ENCODE results near the gene DYRK2.
"Not testable (repeated sequence)": the region's sequence is repeated elsewhere in the genome, so short reads cannot be mapped to it uniquely, and the experiment has no call there.

The DYRK2 gene

DNA sequence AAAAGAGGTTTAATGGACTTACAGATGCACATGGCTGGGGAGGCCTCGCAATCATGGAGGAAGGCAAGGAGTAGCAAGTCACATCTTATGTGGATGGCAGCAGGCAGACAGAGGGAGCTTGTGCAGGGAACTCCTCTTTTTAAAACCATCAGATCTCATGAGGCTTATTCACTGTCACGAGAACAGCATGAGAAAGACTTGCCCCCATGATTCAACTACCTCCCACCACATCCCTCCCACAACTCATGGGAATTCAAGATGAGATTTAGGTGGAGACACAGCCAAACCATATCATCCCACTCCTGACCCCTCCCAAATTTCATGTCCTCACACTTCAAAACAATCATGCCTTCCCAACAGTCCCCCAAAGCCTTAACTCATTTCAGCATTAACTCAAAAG, 24.0 kb downstream of the DYRK2 start:
- DNase-seq, result not testable (repeated sequence)

DNA sequence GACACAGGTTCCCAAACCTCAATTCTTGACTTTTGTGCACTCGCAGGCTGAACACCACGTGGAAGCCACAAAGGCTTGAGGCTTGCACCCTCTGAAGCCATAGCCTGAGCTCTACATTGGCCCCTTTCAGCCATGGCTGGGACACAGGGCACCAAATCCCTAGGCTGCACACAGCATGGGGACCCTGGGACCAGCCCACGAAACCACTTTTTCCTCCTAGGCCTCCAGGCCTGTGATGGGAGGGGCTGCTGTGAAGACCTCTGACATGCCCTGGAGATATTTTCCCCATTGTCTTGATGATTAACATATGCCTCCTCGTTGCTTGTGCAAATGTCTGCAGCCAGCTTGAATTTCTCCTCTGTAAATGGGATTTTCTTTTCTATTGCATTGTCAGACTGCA, 25.0 kb downstream of the DYRK2 start:
- DNase-seq, result not testable (repeated sequence)

DNA sequence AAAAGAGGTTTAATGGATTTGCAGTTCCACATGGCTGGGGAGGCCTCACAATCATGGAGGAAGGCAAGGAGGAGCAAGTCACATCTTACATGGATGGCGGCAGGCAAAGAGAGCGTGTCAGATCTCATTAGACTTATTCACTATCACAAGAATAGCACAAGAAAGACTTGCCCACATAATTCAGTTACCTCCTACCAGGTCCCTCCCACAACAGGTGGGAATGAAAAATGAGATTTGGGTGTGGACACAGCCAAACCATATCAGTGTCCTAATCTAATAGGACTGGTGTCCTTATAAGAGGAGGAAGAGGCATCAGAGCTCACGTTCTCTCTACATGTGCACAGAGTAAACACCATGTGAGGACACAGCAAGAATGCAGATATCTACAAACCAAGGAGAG, 25.9 kb downstream of the DYRK2 start:
- no peak for DNase-seq

DNA sequence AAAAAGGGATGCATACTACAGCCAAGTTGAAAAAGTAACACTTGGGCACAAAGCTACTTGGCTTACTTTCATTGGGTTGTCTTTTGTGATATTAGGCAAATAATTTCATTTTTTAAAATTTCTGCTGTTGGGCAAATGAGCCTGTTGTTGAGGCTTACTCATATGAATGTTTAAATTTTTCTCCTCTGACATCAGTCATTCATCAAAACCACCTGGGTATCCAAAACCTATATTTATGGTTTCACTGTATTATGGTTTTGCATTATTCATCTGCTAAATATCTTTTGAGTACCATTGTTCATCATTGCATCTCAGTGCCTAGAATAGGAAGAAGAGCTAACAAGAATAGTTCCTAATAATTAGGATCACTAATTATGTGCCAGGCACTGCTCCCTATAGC, 28.1 kb downstream of the DYRK2 start:
- DNase-seq, result no peak

DNA sequence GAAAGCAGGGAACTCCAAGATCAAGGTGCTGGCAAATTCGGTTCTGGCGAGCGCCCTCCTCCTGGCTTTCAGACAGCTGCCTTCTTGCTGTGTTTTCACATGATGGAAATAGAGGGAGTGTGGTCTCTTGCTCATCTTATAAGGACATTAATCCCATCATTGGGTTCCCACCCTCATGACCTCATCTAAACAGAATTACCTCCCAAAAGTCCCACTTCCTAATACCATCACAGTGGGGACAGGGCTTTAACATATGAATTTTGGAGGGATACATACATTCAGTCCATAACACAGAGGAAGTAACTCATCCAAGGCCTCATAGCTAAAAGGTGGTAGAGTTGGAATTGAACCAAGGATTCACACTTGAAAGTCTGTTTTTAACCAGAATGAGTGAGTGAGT, 28.6 kb downstream of the DYRK2 start:
- DNase-seq, result no peak

DNA sequence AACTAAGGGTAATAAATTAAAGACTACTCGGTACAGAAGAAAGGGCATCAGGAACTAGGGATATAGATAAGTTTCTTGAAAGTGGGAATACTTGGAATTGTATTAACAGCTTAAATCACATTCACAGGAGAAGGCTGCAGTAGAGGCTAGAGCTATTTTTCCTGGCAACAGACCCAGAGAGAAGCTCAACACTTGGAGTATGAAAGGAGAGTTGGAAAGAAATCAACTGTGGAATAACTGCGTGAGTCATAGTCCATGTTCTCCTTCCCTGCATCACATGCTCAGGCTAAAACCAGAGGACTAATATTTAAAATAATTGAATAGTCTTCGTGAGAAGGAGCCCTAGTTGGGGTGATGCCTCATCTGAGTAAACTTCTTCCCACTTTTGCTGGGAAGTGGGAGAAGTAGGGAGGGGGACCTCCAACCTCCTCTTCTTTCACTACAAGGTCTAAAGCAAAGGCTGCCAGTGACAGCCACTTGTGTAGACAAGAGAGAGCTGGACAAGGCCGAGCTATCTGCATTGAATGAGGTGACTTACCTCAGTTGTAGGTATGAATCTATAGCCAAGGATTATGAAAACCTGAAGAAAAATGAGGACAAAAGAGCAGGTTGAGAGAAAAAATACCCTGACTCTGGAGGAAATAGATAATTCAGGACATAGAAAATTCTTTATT, 32.7 kb downstream of the DYRK2 start:
- DNase-seq, result no peak

DNA sequence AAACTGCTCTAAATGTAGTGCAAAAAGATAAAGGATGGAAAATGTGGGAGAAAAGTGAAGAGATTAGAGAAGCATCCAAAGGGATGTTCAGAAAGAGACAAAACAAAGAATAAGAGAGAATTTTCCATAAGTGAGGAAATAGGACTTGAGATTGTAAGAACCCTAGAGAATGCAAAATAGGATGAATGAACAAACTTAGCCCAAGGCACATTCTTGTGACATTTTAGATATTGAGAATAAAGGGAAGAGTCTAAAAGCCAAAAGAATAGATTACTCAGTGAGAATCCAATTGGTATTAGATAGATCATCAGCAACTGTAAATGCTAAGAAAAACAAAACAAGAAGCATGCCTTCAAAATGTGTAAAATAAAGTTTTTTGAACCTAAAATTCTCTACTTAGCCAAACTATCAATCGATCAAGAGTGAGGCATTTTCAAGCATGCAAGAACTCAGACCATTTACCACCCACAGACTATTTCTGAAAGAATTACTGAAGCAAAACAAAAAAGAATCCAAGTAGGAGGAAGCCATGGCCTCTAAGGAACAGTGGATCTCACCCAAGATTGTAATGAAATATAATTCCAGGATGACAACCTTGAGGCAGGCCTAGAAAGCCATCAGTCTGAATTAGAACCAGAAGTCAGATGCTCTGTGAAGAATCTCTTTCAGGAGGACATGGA, 33.5 kb downstream of the DYRK2 start:
- DNase-seq, result no peak

DNA sequence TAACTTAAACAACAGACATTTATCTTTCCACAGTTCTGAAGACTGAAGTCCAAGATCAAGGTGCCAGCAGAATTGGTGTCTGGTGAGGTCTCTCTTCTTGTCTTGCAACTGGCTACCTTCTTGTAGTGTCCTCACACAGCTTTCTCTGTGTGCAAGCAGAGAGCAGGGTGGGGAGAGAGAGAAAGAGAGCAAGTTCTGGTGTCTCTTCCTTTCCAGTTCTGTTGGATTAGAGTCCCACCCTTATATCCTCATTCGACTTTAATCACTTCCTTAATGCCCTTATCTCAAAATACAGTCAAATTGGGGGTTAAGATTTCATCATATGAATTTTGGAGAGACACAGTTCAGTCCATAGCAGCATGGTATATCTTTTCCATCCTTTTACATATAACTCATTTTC, 40.8 kb downstream of the DYRK2 start:
- DNase-seq, result no peak

DNA sequence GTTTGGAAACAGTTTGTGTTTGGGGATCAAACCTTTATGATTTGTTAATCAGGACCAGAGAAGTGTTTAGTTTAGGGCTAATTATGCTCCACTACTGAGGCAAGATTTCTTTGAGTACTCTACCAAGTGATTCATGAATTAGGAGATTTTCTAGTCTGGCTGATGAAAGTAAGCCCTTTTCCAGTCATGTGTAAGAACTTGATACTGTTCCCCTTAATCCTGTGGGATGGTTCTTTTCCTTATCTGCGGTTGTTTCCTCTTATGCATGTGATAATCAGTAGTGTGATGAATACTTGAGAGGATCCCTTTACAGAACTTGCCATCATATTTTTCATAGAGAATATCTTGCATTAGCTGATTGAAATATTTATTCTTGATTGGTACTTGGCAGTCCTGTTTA, 42.1 kb downstream of the DYRK2 start:
- DNase-seq, result no peak

DNA sequence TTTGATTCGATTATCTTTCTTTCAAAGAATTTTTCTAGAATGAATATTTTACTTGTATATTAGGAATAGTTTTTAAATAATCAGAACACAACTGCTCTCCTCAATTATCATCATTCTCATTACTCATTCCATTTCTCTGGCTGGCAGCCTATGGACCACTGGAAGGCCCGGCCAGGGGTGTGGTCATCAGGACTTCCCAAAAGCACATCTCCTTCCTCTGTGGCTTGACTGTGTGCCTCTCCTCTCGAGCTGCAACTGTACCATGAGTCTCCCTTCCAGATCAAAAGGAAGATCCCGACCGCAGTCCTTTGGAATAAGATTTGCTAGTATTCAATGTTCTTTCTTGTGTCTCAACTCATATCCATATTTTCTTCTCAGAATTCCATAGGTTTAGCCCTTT, 42.7 kb downstream of the DYRK2 start:
- DNase-seq, result no peak

DNA sequence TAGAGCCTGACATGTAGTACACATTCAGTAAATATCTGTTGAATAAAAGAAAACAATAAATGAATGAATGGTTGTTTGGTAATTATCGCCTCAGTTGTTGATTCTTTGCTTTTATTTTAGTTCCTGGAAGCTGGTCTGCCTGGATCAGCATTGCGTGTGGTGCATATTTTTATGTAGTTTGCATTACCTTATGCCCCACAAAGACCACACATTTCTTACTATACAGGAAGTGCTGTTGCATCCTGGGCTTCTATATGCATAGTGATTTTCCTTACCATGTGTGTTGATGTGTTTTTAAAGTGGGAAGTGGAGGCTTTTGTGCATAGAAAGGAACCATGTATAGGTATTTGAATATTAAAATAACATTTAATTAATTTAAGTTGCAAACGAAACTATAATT, 43.6 kb downstream of the DYRK2 start:
- no peak for DNase-seq

DNA sequence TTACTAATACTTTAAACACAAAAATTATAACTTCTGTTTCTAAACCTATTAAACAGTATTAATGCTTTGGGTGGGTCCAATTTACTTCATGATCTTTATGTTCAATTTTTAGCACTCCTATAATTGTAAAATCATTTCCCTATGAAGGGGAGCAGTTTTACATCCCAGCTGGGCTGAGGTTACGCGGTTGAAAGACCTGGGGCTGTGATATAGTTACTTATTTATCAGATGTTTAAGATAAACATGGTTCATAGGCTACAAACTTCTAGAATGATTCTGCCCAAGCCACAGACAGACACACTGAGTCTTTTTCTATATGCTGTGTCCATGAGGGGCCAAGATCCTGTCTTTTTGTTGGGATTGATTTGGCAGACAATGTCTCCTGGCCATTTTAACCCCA, 44.4 kb downstream of the DYRK2 start:
- no peak for DNase-seq

DNA sequence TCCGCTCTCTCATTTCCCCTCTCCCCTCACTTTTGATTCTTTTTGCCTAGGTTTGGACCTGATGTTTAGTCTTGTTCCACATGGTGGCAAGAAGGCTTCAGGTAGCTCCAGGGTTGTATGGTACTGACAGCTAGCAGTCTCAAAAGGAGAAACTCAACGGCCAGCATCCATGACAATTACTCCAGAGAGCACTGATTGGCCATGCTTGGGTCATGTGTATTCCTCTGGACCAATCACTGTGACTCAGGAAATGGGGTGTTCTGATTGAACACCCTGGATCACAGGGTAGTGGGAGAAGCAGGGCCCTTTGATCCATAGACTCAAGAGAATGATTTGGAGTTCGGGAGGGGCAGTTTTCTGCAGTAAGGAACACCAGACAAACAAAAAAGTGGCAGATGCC, 45.3 kb downstream of the DYRK2 start:
- DNase-seq, result no peak

DNA sequence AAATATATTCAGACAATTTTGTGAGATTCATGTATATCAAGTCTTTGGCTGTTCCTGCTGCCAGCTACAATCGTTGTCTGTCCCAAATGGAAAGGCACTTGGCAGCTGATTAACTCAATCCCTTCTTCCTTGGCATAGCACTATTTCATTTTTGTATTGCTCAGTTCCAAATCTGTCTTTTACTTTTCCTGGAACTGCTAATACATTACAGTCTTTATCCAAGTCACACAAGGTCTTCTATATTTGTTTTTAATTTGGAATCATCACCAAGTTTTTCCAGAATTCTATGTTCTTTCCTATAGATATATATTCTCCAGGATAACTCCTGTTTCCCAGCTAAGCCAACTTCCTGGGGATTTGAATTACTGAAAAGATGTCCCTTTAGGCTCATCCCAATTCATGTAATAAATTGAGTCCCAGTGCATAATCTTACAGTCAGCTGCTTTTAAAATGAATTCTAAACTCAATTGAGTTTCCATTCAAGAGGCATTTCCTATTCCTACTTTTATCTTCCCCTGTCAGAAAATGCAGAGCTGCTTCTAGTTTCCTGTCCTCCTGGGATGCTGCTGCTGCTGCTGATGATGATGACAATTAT, 45.9 kb downstream of the DYRK2 start:
- no peak for DNase-seq

DNA sequence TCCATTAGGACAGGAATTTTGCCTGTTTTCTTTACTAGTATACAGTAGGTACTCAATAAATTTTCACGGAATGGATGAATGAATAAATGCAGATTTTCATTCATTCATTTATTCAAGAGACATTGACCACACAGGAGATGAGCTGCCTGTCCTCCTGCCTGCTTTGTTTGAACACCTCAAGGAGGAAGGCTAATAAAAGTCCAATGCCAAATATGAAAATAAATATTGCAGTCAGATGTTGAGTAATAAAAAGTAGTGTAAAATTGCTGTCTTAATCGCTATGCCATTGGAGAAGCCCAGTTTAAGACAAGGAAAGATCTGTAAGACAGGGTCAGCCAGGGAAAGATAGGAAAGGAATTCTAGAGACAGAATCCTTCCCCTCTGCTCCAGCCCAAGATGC, 47.4 kb downstream of the DYRK2 start:
- DNase-seq, result no peak

DNA sequence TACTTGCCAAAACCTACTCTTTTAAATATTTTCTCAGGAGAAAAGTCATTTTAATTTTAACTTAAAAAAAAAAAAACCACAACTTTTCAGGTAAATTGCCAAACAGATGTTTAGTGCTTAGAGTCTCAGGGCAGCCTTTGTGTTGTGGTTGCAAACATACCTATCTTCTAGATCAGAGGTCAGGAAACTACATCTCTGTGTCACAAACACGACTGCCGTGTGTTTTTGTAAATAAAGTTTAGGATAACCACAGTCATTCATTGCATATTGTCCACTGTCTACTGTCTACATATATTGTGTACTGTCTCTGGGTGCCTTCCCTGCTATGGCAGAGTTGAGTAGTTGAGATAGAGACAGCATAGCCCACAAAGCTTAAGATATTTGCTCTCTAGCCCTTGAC, 48.9 kb downstream of the DYRK2 start:
- no peak for DNase-seq

DNA sequence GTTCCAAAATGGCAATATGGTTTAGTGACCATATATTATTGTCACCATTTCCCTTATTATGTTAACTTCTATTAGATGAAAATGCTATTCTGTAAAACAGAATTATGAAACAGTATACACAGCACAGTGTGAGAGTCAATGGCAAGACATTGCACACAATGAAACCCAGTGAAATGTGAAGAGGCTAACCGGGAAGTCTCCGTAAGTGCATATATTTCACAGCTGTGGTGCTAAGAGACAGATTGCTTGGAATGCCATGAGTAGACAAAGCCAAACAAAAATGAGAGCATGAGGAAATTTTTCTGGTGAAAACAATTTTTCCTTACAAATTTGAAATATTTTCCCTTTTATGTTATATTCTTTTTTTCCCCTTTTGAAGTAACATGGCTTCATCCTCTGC, 49.4 kb downstream of the DYRK2 start:
- no peak for DNase-seq

DNA sequence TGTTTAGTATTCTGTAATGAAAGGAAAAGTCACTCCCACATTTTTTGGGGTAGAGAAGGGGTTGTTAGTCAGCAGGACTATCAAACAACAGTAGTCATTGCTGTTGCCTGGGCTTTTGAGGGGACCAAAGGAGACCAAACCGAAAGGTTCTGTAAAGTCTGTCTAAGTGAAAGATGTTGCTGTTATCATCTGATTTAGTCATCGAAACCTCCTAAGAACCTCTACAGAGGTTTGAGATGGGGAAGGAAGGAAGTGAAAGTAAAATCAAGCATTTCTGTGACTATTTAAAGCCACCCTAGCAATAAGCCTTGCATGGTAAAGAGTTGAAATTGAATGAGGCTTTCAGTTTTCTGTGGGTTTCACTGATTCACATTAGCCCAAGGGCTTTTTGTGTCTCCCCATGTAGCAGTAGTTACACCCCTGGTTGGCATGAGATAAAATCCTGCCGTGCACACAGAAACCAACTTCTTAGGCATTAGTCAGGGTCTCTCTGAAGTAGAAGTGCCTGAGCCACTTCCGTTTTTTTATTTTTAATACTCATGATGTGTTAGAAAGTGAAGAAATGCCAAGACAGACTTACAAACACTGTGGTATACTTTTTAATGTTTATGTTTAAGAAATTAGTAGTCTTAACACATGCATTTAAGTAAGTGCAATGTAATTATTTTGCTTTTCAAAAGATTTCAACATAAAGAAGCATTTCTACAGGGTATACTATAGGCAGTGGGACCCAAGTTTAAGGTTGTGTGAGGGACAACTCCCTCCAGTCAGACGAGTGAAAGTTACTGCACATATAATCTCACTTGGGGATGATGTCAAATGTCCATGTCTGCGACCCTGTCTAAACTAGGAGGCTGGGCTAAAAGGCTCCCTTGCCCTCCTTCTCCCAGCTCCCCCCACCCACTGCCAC, 50.4 kb downstream of the DYRK2 start:
- no peak for DNase-seq

DNA sequence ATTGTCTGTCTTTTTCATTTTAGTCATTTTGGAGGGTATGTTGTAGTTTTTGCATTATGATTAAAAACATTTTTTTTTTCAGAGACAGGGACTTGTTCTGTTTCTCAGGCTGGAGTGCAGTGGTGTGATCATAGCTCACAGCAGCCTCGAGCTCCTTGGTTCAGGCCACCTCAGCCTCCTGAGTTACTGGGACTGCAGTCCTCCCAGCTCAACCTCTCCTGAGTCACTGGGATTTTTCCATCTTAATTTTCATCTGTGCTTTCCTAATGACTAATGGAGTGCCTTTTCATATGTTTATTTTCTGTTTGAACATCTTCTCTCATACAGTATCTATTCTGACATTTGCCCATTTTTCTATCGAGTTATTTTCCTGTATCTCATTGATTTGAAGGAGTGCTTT, 52.6 kb downstream of the DYRK2 start:
- DNase-seq, result no peak

DNA sequence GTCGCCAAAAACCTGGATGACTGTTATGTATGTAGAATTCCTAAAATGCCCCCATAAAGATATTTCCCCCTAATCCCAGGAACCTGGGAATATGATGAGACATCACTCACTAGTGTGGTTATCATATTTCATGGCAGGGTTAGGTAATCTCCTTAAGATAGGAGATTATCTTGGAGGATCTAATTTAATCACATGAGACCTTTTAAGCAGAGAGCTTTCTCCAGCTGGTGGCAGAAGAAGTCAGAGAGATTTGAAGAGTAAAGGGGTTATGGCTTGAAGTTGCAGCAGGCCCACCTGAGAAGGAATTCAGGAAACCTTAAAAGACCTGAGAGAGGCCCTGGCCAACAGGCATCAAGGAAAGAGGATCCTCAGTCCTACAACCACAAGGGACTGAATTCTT, 53.6 kb downstream of the DYRK2 start:
- no peak for DNase-seq

DNA sequence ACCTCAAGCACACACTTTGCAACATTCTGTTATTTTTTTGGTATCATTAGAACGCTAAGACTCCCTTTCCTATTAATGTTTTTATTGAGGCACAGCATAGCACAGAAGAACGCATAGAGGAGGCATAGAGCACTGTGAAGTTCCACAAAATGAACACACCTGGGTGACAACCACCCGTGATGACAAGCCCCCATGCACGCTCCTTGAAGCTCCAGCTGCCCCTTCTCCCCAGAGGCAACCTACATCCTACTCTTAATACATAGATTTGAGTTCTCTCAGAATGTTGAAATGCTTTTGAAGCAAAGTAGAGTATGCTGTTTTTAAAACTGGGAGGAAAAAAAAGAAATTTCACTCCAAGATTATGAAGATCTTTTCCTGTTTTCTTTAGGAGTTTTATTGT, 55.5 kb downstream of the DYRK2 start:
- no peak for DNase-seq

DNA sequence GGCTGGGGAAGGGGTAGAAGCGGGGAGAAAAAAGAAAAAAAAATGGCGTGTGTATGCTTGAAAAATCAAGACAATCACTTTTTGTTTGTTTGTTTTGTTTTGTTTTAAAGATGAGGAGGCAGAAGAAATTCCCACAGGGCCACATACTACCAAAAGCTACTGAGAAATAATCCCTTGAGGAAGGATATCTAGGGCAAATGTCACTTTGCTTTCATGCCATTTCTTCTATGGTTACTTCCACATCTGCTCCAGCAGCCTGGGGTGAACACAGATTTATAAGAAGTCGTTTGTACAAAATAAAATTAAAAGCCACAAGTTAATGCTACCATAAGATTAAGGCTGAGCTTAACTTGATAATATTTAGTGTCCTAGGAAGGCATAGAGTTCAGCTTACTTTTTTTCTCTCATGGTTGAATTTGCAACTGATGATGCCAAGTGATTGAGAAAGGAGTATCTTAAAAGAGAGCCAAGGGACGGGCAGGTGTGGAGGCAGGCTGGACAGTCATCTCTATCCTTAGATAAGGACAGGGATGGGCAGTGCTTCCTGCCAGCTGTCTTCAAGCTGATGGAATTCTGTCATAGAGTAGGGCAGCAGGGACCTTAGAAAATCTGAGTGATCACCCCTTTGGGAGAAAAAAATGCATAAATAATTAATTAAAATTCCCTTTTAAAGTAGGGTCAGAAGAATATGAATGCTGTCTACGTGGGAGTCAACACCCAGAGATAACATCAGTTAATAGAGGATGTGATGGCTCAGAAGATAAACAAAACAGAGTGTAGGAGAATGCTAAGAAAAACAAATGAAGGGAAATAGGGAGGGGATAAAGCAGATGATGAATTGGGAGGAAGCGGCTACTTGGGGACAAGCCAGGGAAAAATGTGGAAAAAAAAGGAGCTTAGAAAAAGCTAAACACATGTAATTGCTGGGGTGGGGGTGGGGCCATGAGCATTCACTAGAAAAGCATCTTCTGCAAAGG, 57.1 kb downstream of the DYRK2 start:
- DNase-seq, result no peak

All from SHP77 treated with DMSO at 0.1 percent for 48 hours (cell line).